22Rv1 (cell line): Measurements from ENCODE around the gene DNAJC15.

Source experiments
- ZFX ChIP-seq: fragments of 450-650 bp; IDR thresholded peaks from 2 replicates; pipeline ENCODE4 v1.6.1; 2017; ENCODE audit warnings: antibody characterized with exemption, borderline replicate concordance
- TF ChIP-seq, protein P1 (sequence below): fragments of 450-650 bp; IDR thresholded peaks from 2 replicates; pipeline ENCODE4 v1.5.1; 2017; ENCODE audit warnings: mild to moderate bottlenecking

DNA sequence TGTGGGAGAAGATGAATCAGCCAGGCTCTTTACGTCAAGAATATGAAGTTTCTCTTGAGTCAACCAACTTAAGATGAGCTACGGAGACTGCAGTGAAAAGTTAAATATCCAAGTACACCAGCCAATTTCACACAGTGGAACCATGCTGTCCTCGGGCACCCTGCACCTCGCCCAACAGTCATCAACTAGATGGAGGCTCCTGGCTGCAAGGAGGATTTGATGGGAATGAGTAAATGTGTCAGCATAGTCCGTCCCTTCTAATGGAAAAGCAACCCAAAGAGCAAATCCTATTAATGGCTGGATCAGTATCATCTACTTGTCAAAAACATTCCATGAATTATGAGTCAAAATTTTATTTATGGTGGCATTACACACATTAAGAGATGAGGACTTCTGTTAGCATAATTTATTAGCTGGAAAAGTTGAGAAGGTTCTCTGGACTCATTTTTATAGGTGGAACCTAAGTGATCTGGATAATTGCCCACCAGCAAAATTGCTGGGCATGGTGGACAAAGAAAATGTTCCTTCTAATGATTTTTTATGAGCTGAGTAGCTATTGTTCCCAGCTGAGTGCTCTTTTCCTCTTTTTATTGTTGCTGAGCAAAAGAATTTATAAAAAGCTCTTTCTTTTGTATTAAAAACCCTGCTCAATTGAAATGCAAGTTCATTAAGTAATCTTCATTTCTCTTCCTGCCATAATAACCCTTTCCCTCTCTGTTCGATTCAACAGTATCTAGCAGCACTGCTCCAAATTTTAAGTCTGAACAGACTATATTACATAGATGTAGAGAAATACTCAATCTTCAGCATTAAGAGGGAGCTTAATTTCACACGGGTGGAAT, 88.4 kb downstream of the DNAJC15 start:
- TF ChIP-seq, protein P1, sequence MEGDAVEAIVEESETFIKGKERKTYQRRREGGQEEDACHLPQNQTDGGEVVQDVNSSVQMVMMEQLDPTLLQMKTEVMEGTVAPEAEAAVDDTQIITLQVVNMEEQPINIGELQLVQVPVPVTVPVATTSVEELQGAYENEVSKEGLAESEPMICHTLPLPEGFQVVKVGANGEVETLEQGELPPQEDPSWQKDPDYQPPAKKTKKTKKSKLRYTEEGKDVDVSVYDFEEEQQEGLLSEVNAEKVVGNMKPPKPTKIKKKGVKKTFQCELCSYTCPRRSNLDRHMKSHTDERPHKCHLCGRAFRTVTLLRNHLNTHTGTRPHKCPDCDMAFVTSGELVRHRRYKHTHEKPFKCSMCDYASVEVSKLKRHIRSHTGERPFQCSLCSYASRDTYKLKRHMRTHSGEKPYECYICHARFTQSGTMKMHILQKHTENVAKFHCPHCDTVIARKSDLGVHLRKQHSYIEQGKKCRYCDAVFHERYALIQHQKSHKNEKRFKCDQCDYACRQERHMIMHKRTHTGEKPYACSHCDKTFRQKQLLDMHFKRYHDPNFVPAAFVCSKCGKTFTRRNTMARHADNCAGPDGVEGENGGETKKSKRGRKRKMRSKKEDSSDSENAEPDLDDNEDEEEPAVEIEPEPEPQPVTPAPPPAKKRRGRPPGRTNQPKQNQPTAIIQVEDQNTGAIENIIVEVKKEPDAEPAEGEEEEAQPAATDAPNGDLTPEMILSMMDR, result no peak
- no peak for TF ChIP-seq ZFX
